CD4-positive, alpha-beta T cell (primary cell): Measurements from ENCODE around the gene MPPED1. TPM values are rescaled to one million over a fixed set of nuclear protein-coding genes. Genes with fewer than 3 reads are reported as not detected.

Source experiments
- ATAC-seq: fragments of 200-7000 bp; cut with Tn5 transposase; one replicate; pipeline ENCODE4 v1.10.0; 2022; ENCODE audit warnings: mild to moderate bottlenecking; ENCODE audit not compliant: poor library complexity
- CTCF ChIA-PET: fragments of 350-600 bp; sonication (Branson Sonifier 250); formaldehyde crosslinking; loops from one replicate; lab custom pipeline; 2021; ENCODE audit warnings: antibody characterized with exemption, inconsistent platforms; lab: Charles Lee
- POLR2A ChIA-PET: fragments of 350-600 bp; sonication (Branson Sonifier 250); formaldehyde crosslinking; loops from one replicate; lab custom pipeline; 2021; ENCODE audit warnings: antibody characterized with exemption, inconsistent platforms; lab: Charles Lee
- DNase-seq, 14 experiments: peaks; one replicate each; pipeline ENCODE4 v3.0.0-alpha.2; 2013 to 2020; ENCODE audit warnings: mixed read lengths in 2 of 14
- H3K27ac ChIP-seq, 2 donors: one replicate each; pipeline versions ENCODE4 v1.5.1 to v1.7.0; 2013; ENCODE audit warnings: low read length in 2 of 2, low read depth in 1 of 2, mild to moderate bottlenecking in 1 of 2
- H3K27me3 ChIP-seq, 2 experiments: 1 replicate in 1 of 2; 2 replicates in 1 of 2; pipeline versions ENCODE4 v1.6.1 to v1.7.0; 2013; ENCODE audit warnings: low read length in 2 of 2, control low read depth in 1 of 2, mild to moderate bottlenecking in 1 of 2, moderate library complexity in 1 of 2; ENCODE audit not compliant: insufficient read depth in 2 of 2, control insufficient read depth in 1 of 2
- H3K36me3 ChIP-seq: one replicate; pipeline ENCODE4 v1.6.1; 2013; ENCODE audit warnings: low read length, control low read depth; ENCODE audit not compliant: insufficient read depth
- H3K4me1 ChIP-seq: one replicate; pipeline ENCODE4 v1.6.1; 2013; ENCODE audit warnings: low read length, control low read depth; ENCODE audit not compliant: insufficient read depth
- H3K4me3 ChIP-seq: one replicate; pipeline ENCODE4 v1.5.1; 2013; ENCODE audit warnings: mild to moderate bottlenecking, low read length, moderate library complexity
- H3K9me3 ChIP-seq, 2 experiments: 1 replicate in 1 of 2; 2 replicates in 1 of 2; pipeline versions ENCODE4 v1.6.1 to v1.7.0; 2013; ENCODE audit warnings: low read length in 2 of 2, mild to moderate bottlenecking in 2 of 2, control low read depth in 1 of 2, moderate library complexity in 1 of 2; ENCODE audit not compliant: control insufficient read depth in 1 of 2, insufficient read depth in 1 of 2
- H3K27ac Mint-ChIP-seq: one replicate; pipeline ENCODE4 v1.8.0; 2020; ENCODE audit warnings: mixed read lengths
- H3K27me3 Mint-ChIP-seq: one replicate; pipeline ENCODE4 v1.8.0; 2021; ENCODE audit warnings: mixed read lengths
- H3K36me3 Mint-ChIP-seq: one replicate; pipeline ENCODE4 v1.8.0; 2021; ENCODE audit warnings: low read depth, mixed read lengths
- H3K4me1 Mint-ChIP-seq: one replicate; pipeline ENCODE4 v1.8.0; 2021; ENCODE audit warnings: low read depth, mixed read lengths
- H3K4me3 Mint-ChIP-seq: one replicate; pipeline ENCODE4 v1.8.0; 2020; ENCODE audit warnings: mild to moderate bottlenecking, mixed read lengths
- H3K9me3 Mint-ChIP-seq: one replicate; pipeline ENCODE4 v1.8.0; 2020; ENCODE audit warnings: mixed read lengths
- intact Hi-C, 2 experiments: fragments of 100-400 bp; cut with DNase I in 1 of 2; cut with micrococcal nuclease in 1 of 2; formaldehyde crosslinking; loops; one replicate each; pipeline versions ENCODE4 v1.15.1 to v1.9.0; 2023 to 2025; cut with DNase I, micrococcal nuclease
- total RNA-seq, 174 experiments: library from RNA in 2 of 174; stranded (reverse) in 2 of 174; gene quantifications; one replicate each; pipeline ENCODE4 v1.2.3 and lab custom pipeline; 2021 to 2026
- TF ChIP-seq, protein P1 (sequence below): fragments of 200-600 bp; IDR thresholded peaks from one replicate; pipeline ENCODE4 v1.8.0; 2022; ENCODE audit warnings: antibody characterized with exemption, mild to moderate bottlenecking

Gene MPPED1
- total RNA-seq, 2 experiments from 2014 or later: not detected

DNA sequence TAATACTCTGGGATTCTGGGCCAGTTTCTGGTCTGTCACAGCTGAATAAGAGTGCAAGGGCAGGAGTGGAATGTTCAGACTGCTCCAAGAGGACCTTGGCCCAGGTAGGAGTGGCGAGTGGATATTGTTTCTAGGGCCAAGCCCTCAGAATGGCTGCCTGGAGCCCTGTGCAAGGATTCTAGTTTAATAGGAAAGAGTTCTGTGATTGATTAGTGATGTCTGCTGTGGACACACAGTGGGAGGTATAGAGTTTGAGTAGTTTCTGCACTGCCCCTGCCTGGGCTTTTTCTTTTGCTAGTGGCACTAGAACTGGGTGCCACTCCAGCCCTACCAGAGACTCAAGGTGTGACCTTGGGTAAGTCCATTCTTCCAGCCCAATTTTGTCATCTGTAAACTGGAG, 9.7 kb upstream of the MPPED1 start:
- no peaks in the 10 kb centered on the region for H3K27me3 ChIP-seq
- no peak overlapping the region for H3K4me3 Mint-ChIP-seq
- no peaks in the 10 kb centered on the region for H3K4me1 ChIP-seq
- CTCF ChIA-PET: no interaction called here
- no peak overlapping the region for H3K4me3 ChIP-seq
- no peaks in the 10 kb centered on the region for H3K9me3 ChIP-seq
- no peaks in the 10 kb centered on the region for H3K9me3 Mint-ChIP-seq
- ATAC-seq (no peak), DNase-seq (no peak)
- H3K4me1 Mint-ChIP-seq: no peaks in the 10 kb centered on the region
- H3K27ac ChIP-seq: no peak overlapping the region
- H3K36me3 ChIP-seq: no peaks in the 10 kb centered on the region
- intact Hi-C loops: no loop called here
- H3K36me3 Mint-ChIP-seq: no peaks in the 10 kb centered on the region
- peaks cover 20% of the 10 kb centered on the region for H3K27me3 Mint-ChIP-seq
- TF ChIP-seq, protein P1, sequence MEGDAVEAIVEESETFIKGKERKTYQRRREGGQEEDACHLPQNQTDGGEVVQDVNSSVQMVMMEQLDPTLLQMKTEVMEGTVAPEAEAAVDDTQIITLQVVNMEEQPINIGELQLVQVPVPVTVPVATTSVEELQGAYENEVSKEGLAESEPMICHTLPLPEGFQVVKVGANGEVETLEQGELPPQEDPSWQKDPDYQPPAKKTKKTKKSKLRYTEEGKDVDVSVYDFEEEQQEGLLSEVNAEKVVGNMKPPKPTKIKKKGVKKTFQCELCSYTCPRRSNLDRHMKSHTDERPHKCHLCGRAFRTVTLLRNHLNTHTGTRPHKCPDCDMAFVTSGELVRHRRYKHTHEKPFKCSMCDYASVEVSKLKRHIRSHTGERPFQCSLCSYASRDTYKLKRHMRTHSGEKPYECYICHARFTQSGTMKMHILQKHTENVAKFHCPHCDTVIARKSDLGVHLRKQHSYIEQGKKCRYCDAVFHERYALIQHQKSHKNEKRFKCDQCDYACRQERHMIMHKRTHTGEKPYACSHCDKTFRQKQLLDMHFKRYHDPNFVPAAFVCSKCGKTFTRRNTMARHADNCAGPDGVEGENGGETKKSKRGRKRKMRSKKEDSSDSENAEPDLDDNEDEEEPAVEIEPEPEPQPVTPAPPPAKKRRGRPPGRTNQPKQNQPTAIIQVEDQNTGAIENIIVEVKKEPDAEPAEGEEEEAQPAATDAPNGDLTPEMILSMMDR: no peak
- H3K27ac Mint-ChIP-seq: no peak overlapping the region
- POLR2A ChIA-PET: no interaction called here

GRCh38 chr22:43404673-43405385, 7.0 kb upstream of the MPPED1 start:
- Histone ChIP-seq H3K4me3 (no peak overlapping the region), H3K9me3 (no peaks in the 10 kb centered on the region), H3K27me3 (peaks cover 0 to 6% of the 10 kb centered on the region in 2 experiments), H3K4me1 (no peaks in the 10 kb centered on the region), H3K27ac (no peak overlapping the region), H3K36me3 (no peaks in the 10 kb centered on the region)
- CTCF ChIA-PET: no interaction called here
- no peaks in the 10 kb centered on the region for H3K36me3 Mint-ChIP-seq
- H3K27me3 Mint-ChIP-seq: peaks cover 30% of the 10 kb centered on the region
- intact Hi-C loops: no loop called here
- no peak for DNase-seq
- no peaks in the 10 kb centered on the region for H3K9me3 Mint-ChIP-seq
- H3K27ac Mint-ChIP-seq: no peak overlapping the region
- no peak overlapping the region for H3K4me3 Mint-ChIP-seq
- POLR2A ChIA-PET: no interaction called here
- H3K4me1 Mint-ChIP-seq: no peaks in the 10 kb centered on the region
- TF ChIP-seq, protein P1: no peak
- no peak for ATAC-seq

GRCh38 chr22:43406186-43406790, 5.5 kb upstream of the MPPED1 start:
- H3K9me3 Mint-ChIP-seq: no peaks in the 10 kb centered on the region
- ChIA-PET CTCF (no interaction called here), POLR2A (no interaction called here)
- no peaks in the 10 kb centered on the region for H3K36me3 Mint-ChIP-seq
- Histone ChIP-seq H3K36me3 (no peaks in the 10 kb centered on the region), H3K27me3 (peaks cover 12 to 13% of the 10 kb centered on the region in 2 experiments), H3K4me1 (no peaks in the 10 kb centered on the region), H3K27ac (no peak overlapping the region), H3K9me3 (no peaks in the 10 kb centered on the region), H3K4me3 (no peak overlapping the region)
- intact Hi-C loops: no loop called here
- no peak overlapping the region for H3K27ac Mint-ChIP-seq
- peaks cover 41% of the 10 kb centered on the region for H3K27me3 Mint-ChIP-seq
- ATAC-seq (no peak), DNase-seq (no peak)
- no peak overlapping the region for H3K4me3 Mint-ChIP-seq
- TF ChIP-seq, protein P1: no peak
- H3K4me1 Mint-ChIP-seq: no peaks in the 10 kb centered on the region
